Right lobe of liver (tissue), 4 donors: Measurements from ENCODE around the gene LAMC2.

Source experiments
- CTCF ChIP-seq, 4 donors: fragments of 200-600 bp in 3 of 4; fragments of 450-650 bp in 1 of 4; IDR thresholded peaks; one replicate each; pipeline versions ENCODE4 v1.5.1 to v1.8.0; 2016 to 2022; ENCODE audit warnings: antibody characterized with exemption in 4 of 4, mild to moderate bottlenecking in 2 of 4
- POLR2A ChIP-seq: fragments of 450-650 bp; IDR thresholded peaks from one replicate; pipeline ENCODE4 v1.6.1; 2017; ENCODE audit warnings: antibody characterized with exemption, mild to moderate bottlenecking
- donor health status: DM: no; HTN: no; CAD: no.
- donor health status: DM: no; HTN: no; CAD: no.
- donor health status: DM: no; HTN: yes; CAD: no.

GRCh38 chr1:183199304-183199703, 13.2 kb downstream of the LAMC2 start:
- TF ChIP-seq CTCF (IDR thresholded peaks at IDR 0.05) (no peak), POLR2A (no peak)
